HG03342 (cell line): ENCODE data around the gene SLC6A20.
"Not testable (repeated sequence)": the region's sequence is repeated elsewhere in the genome, so short reads cannot be mapped to it uniquely, and the experiment has no call there.

Source experiments
- ATAC-seq: cut with Tn5 transposase; IDR thresholded peaks from one replicate; pipeline ENCODE4 v1.9.1; 2021; ENCODE audit warnings: mild to moderate bottlenecking, moderate library complexity; ENCODE audit not compliant: unreplicated experiment

The SLC6A20 gene

DNA sequence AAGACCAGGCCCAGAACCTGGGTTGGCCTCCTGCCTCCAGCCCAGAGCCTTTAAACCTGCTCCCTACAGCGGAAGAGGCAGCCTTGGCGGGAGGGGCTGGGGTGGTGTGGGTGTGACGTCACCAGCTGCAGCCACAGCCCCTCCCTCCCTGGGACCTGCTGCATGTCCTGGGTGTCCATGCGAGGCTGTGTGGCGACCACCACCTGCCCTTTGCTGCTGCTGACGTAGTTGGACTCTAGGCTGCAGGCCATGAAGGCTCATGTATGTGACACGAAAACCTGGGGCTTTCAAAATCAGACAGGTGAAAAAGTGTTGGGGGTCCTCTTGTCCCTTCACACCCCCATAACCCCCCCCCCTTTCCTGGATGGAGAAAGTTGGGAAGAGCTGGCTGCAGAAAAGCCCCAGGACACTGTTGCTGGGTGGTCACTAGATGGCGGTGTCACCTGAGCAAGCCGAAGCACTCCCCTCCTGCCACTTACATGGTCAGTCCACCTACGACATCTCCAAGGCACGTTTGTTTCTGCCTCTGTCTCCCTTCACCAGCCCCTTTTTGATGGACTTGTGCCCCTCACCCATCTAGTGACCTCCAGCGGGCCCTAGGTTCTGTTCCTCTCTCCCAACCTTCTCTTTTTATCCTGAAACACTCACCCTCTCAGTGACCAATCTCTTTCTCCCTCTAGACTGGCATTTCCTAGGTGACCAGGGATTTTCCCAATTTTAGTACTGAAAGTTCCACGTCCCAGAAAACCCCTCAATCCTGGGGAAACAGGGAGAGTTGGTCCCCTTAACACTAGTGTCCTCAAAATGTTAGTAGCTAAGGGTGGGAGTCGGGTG is 35.2 kb downstream of the SLC6A20 start:
- ATAC-seq = no peak

DNA sequence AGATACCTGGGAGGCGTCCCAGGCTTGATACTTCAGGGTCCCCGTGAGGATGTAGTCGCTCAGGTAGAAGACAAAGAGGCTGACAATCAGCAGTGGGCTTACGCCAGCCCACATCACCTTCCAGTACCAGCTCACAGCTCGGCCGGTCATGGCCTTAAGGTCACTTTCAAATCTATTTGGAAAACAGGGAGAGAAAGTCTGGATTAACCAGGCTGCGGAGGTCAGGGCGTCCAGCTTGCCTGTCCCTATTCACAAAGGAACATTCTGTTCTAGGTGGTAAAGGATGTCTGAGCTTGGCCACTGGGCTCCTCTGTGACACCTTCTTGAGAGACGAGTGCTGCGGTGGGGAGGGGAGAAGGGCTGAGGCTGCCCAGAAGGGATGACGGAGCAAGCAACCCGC is 36.5 kb downstream of the SLC6A20 start:
- ATAC-seq = no peak

DNA sequence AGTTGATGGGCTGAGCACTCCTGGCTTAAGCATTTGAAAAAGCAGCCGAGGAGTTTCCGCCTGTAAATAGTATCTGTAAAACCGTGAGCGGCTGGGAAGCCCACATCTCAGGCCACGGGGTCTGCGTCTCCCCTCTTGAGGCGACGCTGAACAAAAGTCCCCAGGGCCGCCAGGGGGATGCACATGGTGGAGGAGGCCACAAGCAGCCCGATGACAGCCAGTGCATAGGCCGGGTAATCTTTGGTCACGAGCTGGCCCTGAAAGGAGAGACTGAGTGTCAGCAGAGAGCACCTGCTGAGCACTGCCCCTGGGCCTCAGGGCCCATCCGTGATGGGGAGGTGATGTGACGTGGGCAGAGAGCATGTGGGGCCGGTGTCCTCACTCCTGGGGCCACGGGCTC is 37.5 kb downstream of the SLC6A20 start:
- ATAC-seq = no peak

DNA sequence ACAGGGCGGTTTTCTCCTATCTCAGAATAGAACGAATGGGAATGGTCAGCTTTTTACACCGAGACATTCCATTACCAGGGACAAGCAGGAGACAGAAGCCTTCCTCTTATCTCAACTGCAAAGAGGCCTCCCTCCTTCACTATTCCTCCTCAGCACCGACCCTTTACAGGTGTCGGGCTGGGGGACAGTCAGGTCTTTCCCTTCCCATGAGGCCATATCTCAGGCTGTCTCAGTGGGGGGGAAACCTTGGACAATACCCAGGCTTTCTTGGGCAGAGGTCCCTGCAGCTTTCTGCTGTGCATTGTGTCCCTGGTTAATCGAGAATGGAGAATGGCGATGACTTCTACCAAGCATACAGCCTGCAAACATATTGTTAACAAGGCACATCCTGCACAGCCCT is 39.2 kb downstream of the SLC6A20 start:
- ATAC-seq = not testable (repeated sequence)

DNA sequence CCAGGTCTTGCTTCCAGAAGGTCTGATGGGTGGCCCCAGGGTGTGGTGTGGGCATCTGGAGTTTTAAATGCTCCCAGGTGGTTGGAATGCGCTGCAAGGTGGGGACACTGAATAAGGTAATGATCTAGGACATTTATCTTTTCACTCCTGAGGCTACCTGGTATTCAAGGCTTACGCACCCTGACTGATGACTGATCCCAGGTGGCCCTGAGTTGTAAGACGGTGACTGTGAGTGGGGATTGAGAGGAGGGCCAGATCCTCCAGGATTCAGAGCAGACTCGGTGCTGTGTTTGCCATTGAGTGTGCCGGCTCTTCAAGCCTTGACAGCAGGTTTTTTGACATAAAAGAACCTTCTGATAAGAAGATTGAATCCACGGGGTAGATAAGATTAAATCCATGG is 40.3 kb downstream of the SLC6A20 start:
- no peak for ATAC-seq

DNA sequence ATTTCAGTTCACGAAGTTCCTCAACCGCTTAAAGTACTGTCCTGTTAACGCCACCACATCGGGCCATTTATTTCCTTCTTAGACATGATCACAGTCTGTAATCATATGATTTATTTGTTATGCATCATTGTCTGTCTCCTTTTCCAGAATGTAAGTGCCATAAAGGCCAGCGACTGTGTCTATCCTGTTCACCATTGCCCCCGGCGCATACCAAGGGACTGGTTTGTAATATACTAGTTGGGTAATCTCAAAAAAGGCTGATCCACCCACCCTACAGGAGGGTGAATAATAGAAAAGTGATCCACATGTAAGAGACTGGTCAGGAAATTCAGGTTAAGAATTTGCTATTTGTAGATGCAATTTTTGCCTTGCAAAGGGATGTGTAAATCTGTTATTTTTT is 41.9 kb downstream of the SLC6A20 start:
- ATAC-seq = no peak

DNA sequence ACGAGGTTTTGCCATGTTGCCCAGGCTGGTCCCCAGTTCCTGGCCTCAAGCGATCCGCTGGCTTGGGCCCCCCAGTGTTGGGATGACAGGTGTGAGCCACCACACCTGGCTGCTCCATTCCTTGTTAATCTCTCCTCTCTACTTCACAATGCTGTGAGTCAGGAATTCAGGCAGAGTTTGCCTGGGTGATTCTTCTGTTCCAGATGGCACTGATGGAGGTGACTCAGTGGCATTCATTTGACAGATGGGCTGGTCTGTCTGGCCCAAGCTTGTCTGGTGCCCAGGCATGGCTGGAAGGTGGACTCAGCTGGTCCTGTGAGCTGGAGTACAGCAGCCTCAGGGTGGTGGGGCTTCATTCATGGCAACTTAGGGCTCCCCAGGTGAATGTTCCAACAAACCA is 43.2 kb downstream of the SLC6A20 start:
- no peak for ATAC-seq

DNA sequence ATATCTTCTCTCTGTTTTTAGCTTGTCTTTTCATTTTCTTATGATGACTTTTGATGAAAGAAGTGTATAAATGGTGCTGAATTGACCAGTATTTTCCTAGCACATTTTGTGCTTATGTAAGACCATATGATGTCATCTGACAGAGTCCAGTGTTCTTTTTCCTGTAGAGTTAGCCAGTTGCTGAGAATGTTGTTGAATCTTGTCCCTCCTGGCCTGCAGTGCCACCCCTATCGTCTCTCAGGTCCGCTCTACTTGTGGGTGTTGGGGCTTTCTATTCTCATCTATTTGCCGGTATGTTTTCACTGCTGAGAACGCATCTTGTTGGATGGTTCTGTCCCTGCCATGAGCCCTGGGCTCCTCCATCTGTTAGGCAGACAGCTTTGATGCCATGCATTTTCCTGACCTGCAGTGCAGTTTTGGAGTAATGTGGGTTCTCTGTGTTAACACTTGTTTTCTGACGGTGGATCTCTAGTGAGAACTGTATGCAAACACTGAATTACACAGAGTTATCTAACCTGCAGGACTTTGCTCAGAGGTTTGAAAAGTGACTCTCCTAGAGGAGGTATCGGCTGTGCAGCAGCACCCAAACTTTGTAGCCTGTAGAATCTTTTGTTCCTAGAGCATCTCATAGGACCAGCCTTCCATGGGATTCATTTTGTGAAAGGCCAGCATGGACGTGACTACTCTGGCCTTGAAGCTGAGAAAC is 44.6 kb downstream of the SLC6A20 start:
- ATAC-seq = no peak

DNA sequence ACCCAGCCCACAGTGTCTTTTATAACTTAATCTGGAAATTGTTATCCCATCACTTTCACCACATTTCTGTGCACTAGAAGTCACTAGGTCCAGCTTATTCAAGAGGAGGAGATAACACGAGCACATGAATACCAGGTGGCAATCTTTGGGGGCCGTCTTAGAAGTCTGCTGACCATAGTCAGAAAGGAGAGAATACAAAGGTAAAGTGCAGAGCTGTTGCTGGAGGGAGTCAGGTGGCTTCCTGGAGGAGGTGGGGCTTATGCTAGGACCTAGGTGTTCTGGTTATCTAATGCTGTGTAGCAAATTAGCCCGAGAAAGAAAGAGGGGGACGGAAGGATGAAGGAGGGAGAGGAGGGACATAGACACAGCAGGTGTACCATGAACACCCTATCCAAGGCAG is 46.5 kb downstream of the SLC6A20 start:
- ATAC-seq = no peak

DNA sequence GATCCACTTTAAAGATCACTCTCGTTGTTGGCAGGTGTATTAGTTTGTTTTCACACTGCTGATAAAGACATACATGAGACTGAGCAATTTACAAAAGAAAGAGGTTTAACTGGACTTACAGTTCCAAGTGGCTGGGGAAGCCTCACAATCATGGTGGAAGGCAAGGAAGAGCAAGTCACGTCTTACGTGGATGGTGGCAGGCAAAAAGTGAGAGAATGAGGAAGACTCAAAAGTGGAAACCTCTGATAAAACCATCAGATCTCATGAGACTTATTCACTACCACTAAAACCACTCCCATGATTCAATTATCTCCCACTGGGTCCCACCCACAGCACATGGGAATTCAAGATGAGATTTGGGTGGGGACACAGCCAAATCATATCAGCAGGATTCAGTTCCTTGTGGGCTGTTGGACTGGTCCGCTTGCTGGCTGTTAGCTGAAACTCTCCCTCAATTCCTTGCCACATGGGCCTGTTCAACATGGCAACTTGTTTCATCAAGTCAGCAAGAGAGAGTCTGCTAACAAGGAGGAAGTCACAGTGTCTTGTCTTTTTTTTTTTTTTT is 47.2 kb downstream of the SLC6A20 start:
- not testable (repeated sequence) for ATAC-seq

DNA sequence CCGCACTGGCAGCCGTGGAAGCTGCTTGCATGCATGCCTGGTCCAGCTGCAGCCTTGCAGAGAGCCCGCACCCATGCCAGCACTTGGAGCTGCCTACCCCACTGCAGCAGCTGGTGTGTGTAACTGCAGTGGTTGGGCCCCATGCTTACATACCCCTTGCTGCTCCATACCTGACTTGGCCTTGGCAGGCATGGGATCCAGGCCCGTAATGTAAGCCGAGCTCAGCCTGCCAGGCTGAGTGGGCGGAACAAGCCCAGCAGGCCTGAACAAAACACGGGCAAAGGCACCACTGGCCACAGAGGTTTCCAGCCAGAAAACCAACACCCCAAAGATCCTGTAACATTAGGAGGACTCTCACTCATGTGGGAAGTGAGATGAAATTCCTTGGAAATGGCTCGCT is 48.3 kb downstream of the SLC6A20 start:
- ATAC-seq = no peak

DNA sequence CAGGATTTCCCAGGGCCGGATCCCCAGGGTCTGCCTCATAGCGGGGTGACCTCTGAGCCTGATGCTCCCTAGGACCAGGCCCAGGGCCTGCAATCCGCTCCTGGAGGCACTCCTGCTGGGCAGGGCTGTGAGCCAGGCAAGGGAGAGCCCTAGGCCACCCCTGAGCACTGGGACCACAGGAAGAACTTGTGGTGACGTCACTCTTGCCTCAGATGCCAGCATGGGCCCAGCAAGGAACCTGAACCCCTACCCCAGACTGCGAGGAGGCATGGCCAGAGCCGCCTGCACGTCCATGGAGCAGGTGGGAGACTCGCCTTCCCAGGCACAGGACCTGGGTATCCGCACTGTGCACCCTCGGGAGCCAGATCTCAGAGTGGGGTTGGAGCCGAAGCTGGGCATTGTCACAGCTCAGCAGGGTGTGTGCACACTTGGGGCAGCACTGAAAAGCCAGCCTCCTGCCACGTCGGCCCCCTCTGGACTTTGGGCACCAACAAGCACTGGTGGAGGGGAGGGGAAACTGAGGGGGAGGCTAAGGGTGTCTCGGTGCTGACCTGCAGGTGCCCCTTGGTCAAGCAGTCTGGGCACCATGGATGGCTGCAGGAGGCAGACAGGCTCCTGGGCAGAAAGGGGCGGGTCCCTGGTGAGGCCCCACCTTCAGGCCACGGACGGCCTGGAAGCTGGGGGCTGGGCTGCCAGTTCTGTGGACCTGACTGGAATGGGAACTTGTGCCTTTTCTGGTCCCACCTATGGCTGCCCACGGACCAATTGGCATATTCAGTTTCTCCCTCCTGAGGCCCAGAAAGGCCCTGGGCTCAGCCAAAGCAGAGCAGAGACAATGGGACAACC is 49.3 kb downstream of the SLC6A20 start:
- no peak for ATAC-seq

DNA sequence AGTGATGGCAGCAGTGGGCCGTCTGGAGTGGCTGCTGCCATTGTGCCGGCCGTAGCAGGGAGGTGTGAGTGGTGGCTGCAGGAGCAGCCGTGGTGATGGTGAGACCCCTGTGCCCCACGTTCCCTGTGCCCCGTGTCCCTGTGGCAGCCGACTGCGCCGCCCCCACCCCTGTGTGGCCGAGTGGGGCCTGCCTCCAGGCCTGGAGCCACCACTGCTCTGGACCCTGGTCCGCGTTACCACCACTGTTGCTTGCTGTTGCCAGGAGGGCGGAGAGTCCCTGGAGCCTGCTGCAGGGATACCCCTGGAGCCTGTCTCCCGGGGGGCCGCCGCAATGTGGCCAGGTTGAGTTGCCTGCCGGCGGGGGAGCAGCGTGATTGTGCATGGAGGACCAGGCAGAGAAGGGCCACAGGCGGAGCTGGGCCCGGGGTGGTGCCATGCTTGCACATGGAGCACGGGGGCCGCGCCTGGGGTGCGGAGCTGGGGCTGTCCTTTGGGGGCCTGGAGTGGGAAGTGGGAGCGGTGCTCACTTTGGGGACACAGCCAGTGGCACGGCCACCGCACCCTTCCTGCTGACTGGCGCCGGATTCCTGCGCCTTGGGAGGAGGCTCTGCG is 50.1 kb downstream of the SLC6A20 start:
- ATAC-seq = no peak

DNA sequence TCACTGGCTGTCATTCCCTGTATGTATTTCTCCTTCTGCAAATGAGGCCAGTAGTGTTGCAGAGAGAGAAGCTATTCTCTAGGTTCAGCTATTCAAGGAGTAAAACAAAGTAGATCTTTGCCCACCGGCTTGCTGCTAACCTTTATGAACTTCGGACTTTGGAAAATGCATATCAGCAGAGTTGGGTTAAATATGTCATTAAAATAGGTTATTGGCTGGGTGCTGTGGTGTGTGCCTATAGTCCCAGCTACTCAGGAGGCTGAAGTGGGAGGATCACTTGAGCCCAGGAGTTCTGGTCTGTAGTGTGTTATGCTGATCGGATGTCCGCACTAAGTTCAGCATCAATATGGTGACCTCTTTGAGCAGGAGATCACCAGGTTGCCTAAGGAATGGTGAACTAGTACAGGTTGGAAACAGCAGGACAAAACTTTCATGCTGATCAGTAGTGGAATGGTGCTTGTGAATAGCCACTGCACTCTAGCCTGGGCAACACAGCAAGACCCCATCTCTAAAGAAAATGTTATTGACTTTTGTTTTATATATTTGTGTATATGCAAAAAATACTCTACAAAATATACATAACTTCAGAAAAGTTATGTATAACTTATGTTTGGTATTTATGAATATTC is 53.8 kb downstream of the SLC6A20 start:
- ATAC-seq = no peak

DNA sequence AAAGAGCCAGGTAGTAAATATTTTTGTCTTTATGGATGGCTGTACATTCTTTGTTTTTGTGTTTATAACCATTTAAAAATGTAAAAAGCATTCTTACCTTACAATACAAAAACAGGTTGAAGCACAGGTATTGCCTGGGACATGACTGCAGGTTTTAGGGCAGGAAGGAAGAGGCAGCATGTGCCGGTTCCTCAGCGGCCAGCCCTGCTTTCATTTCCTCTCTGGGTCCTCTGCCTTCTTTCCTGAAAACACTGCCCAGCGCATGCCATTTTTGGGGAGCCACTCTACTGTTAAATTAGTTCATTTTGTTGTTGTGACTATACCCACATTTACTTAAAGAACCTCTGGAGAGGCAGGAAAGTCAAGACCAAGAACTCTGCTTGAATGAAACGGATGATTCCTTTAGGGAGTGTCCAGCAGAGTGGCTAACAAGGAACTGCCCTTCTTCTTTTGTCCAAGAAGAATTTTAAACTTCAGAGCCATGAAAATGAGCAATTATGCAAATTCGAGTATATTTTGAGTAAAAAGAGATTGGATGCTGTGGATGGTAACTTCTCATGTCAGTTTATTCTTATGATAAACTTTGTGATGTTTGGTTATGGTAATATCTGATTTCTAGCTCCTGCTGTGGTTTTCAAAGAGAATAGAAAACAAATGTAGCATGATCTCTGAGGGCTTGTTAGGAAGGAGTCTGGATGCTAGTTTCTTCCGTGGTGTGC is 54.4 kb downstream of the SLC6A20 start:
- no peak for ATAC-seq

DNA sequence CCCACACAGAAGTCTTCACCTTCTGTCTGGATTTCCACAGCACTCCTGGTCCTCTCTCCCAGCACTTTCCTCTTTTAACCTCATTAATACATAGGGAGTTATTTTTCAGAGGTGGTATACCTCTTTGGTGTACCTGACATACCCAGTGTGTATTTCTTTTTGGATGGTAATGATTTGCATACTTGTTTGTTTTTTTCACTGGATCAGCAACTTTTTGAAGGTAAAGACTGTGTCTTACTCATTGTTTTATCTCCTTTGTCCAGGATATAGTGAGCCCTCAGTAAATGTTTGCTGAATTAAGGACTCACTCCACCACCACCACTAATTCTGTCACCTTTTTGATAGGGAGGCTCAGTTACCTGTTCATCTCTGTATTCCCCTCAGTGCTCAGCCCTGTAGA is 55.1 kb downstream of the SLC6A20 start:
- ATAC-seq = no peak

DNA sequence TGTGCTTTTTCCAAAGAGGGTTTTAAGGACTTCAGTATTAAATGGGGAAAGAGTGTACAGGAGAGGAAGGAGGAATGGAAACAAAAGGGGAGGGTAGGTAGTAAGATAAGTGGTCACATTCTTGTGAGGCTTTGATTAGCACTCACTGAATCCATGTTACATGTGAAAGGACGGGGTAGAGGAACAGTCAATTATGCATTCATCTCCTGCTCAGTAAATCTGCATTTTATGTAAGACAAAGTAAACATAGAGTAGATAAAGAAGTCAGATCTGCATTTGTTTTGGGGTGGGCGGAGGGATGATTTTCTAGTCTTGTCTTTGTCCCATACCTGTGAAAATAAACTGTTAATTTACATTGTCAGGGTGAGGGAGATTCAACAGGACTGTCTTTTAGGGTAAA is 56.3 kb downstream of the SLC6A20 start:
- no peak for ATAC-seq

DNA sequence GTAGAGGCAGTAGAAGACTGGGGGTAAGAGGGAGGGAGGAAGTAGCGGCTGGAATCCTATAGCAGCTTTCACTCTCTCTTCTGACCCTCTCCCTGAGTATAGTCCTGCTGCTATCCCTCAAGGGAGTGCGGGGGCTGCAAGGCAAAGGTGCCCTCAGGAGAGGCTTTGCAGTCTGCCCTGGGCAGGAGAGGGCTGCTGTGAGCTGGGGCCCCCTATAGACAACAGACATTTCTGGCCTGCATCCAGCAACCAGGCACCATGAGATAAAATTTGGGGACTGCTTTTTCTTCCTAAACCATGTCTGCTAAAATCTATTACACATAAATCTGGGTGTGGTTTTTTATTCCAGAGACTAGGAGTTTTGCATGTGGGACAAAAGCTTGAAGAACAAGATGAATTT is 59.1 kb downstream of the SLC6A20 start:
- ATAC-seq = no peak

DNA sequence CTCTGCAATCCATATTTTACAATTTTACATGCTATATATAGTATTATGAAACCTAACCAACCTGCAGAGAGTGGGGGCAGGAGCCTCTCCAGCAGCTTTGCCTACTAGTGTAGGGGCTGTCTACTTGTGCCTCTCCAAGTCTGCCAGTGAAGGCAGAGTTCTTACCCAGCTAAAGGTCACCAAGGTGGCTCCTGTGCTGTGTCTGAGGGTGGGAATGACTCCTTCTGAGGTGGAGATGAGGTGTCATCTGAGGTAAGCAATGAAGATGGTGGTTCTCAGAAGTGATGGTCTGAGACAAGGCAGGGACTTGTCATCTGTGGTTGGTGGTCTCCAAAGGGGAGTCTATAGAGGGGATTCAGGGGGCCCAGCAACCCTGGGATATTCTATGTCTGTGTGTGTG is 59.6 kb downstream of the SLC6A20 start:
- ATAC-seq = no peak
